A673 (cell line): ENCODE measurements around the gene KCNJ10.

Experiments used
- EZH2 ChIP-seq: fragments of 200-600 bp; sonication (generic); IDR thresholded peaks from 2 replicates; pipeline ENCODE4 v1.6.1; 2017; ENCODE audit warnings: borderline replicate concordance, low read depth, mild to moderate bottlenecking, mixed read lengths, antibody characterized with exemption, low read length; ENCODE audit not compliant: poor library complexity, severe bottlenecking
- TF ChIP-seq, protein P1 (sequence below): fragments of 300-800, 200-600 bp; sonication (generic); conservative IDR thresholded peaks from 2 replicates; pipeline ENCODE4 v1.5.1; 2017; ENCODE audit warnings: low read depth, mild to moderate bottlenecking, antibody characterized with exemption, low read length, moderate library complexity, mixed read lengths

DNA sequence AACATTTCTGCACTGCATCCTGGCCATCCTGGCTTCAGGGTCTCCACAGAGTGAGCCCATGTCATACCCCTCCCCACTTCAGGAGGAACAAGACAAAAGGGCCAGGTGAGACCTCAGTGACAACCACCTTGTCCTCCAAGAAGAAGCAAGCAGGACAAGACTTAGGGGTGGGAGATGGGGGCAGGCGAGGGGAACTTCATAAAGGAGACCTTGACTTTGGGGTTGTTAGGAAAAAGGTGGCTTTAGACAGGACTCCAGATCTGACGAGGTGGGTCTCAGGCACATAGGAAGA is 91.9 kb downstream of the KCNJ10 start:
- TF ChIP-seq, protein P1, sequence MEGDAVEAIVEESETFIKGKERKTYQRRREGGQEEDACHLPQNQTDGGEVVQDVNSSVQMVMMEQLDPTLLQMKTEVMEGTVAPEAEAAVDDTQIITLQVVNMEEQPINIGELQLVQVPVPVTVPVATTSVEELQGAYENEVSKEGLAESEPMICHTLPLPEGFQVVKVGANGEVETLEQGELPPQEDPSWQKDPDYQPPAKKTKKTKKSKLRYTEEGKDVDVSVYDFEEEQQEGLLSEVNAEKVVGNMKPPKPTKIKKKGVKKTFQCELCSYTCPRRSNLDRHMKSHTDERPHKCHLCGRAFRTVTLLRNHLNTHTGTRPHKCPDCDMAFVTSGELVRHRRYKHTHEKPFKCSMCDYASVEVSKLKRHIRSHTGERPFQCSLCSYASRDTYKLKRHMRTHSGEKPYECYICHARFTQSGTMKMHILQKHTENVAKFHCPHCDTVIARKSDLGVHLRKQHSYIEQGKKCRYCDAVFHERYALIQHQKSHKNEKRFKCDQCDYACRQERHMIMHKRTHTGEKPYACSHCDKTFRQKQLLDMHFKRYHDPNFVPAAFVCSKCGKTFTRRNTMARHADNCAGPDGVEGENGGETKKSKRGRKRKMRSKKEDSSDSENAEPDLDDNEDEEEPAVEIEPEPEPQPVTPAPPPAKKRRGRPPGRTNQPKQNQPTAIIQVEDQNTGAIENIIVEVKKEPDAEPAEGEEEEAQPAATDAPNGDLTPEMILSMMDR, result no peak
- TF ChIP-seq EZH2, result no peak
